HEK293 (cell line): ENCODE data around the gene TTF1.

Experiments used
- CTCF ChIA-PET: fragments of 350-600 bp; formaldehyde crosslinking; extraction: SDS; loops from one replicate; lab custom pipeline; 2021; ENCODE audit warnings: antibody characterized with exemption; lab: Yijun Ruan, JAX
- POLR2A ChIA-PET: fragments of 300-600 bp; formaldehyde crosslinking; extraction: SDS; loops from one replicate; lab custom pipeline; 2020; ENCODE audit warnings: antibody characterized with exemption, inconsistent platforms; lab: Yijun Ruan, JAX
- H3K27ac ChIP-seq: fragments of 200-500 bp; sonication (Bioruptor generic); 2 replicates; pipeline ENCODE4 v1.5.1; 2014; ENCODE audit warnings: low read depth, low read length, control low read depth, inconsistent platforms; ENCODE audit errors: extremely low read depth
- H3K36me3 ChIP-seq, 2 experiments: fragments of 200-500 bp in 1 of 2; sonication (Bioruptor generic) in 1 of 2; 1 replicate in 1 of 2; 2 replicates in 1 of 2; pipeline ENCODE4 v1.5.1; 2014 to 2017; ENCODE audit warnings: inconsistent platforms in 2 of 2, low read length in 2 of 2; ENCODE audit not compliant: control insufficient read depth in 2 of 2, insufficient read depth in 1 of 2
- H3K4me1 ChIP-seq: fragments of 200-500 bp; sonication (Bioruptor generic); 2 replicates; pipeline ENCODE4 v1.5.1; 2014; ENCODE audit warnings: mild to moderate bottlenecking, low read length, inconsistent platforms; ENCODE audit not compliant: control insufficient read depth, insufficient read depth
- H3K4me3 ChIP-seq: 2 replicates; pipeline ENCODE4 v1.5.1; 2011; ENCODE audit warnings: low read depth, mild to moderate bottlenecking, control low read depth, low read length, moderate library complexity
- H3K9me3 ChIP-seq: fragments of 200-500 bp; sonication (Bioruptor generic); 2 replicates; pipeline ENCODE4 v1.5.1; 2014; ENCODE audit warnings: low read depth, low read length, inconsistent platforms; ENCODE audit not compliant: control insufficient read depth, insufficient read depth
- GLIS2 ChIP-seq: fragments of 450-650 bp; formaldehyde crosslinking; IDR thresholded peaks from 2 replicates; pipeline ENCODE4 v1.5.1; 2016; ENCODE audit warnings: missing biosample characterization, missing genetic modification characterization
- HOXC10 ChIP-seq: sonication (generic); formaldehyde crosslinking; IDR thresholded peaks from 2 replicates; pipeline ENCODE4 v1.8.1; 2023; ENCODE audit warnings: mild to moderate bottlenecking, missing genetic modification reagents
- PRDM1 ChIP-seq: fragments of 450-650 bp; formaldehyde crosslinking; IDR thresholded peaks from 2 replicates; pipeline ENCODE4; 2016; ENCODE audit warnings: missing biosample characterization, missing genetic modification characterization
- SP7 ChIP-seq: fragments of 450-650 bp; formaldehyde crosslinking; IDR thresholded peaks from 2 replicates; pipeline ENCODE4 v1.5.1; 2016; ENCODE audit warnings: missing biosample characterization, missing genetic modification characterization
- TCF7L2 ChIP-seq: IDR thresholded peaks from 2 replicates; pipeline ENCODE4 v1.6.1; 2011; ENCODE audit warnings: low read depth, mild to moderate bottlenecking, inconsistent platforms, low read length, moderate library complexity, borderline replicate concordance
- YY1 ChIP-seq: fragments of 450-650 bp; formaldehyde crosslinking; IDR thresholded peaks from 2 replicates; pipeline ENCODE4 v1.5.1; 2018; ENCODE audit warnings: missing biosample characterization, missing genetic modification characterization
- ZBTB48 ChIP-seq: fragments of 450-650 bp; formaldehyde crosslinking; IDR thresholded peaks from 2 replicates; pipeline ENCODE4 v1.5.1; 2016; ENCODE audit warnings: missing biosample characterization, missing genetic modification characterization
- ZNF433 ChIP-seq: fragments of 450-650 bp; formaldehyde crosslinking; IDR thresholded peaks from 2 replicates; pipeline ENCODE4 v1.5.1; 2016; ENCODE audit warnings: missing biosample characterization, missing genetic modification characterization, low read depth
- ZNF473 ChIP-seq: fragments of 450-650 bp; formaldehyde crosslinking; IDR thresholded peaks from 2 replicates; pipeline ENCODE4 v1.5.1; 2017; ENCODE audit warnings: missing biosample characterization, missing genetic modification characterization
- ZNF530 ChIP-seq: fragments of 450-650 bp; formaldehyde crosslinking; IDR thresholded peaks from 2 replicates; pipeline ENCODE4 v1.5.1; 2016; ENCODE audit warnings: low read depth, missing biosample characterization, missing genetic modification characterization
- ZNF629 ChIP-seq: fragments of 450-650 bp; formaldehyde crosslinking; IDR thresholded peaks from 2 replicates; pipeline ENCODE4 v1.5.1; 2017; ENCODE audit warnings: missing biosample characterization, missing genetic modification characterization
- ZNF654 ChIP-seq: fragments of 450-650 bp; formaldehyde crosslinking; IDR thresholded peaks from 2 replicates; pipeline ENCODE4 v1.5.1; 2016; ENCODE audit warnings: low read depth, missing biosample characterization, missing genetic modification characterization
- ZNF707 ChIP-seq: fragments of 450-650 bp; formaldehyde crosslinking; IDR thresholded peaks from 2 replicates; pipeline ENCODE4 v1.5.1; 2016; ENCODE audit warnings: missing biosample characterization, missing genetic modification characterization
- ZXDB ChIP-seq: fragments of 450-650 bp; formaldehyde crosslinking; IDR thresholded peaks from 2 replicates; pipeline ENCODE4 v1.5.1; 2016; ENCODE audit warnings: missing biosample characterization, missing genetic modification characterization

TTF1 gene

GRCh38 chr9:132434881-132435280 is 28.2 kb upstream of the TTF1 start:
- H3K4me1 ChIP-seq = no peaks in the 10 kb centered on the region
- ChIA-PET CTCF (interaction anchor here (0.6 to 1.3 kb wide), 3 partner anchors 10 to 467 kb away, joined by 3 read pairs; no protein-coding TSS in a partner anchor), POLR2A (no interaction called here)
- H3K4me3 ChIP-seq = no peak overlapping the region
- H3K27ac ChIP-seq = no peak overlapping the region
- no peaks in the 10 kb centered on the region for H3K36me3 ChIP-seq
- TF ChIP-seq ZNF433 (no peak), ZNF530 (no peak), ZNF654 (tag by site-specific recombination) (no peak), GLIS2 (tag by site-specific recombination) (no peak)
- TF ChIP-seq, all 188 proteins: peak for 0
- H3K9me3 ChIP-seq = no peaks in the 10 kb centered on the region

- Histone ChIP-seq H3K36me3 (no peaks in the 10 kb centered on the region), H3K4me3 (no peak overlapping the region), H3K9me3 (no peaks in the 10 kb centered on the region), H3K4me1 (no peaks in the 10 kb centered on the region)
- TF ChIP-seq HOXC10 (CRISPR knock-in tag) (no peak), ZNF707 (tag by site-specific recombination) (no peak)
- TF ChIP-seq, all 188 proteins: peak for 0
- ChIA-PET CTCF (interaction anchor here (0.6 kb wide), 1 partner anchor 144 kb away, joined by 3 read pairs; no protein-coding TSS in a partner anchor), POLR2A (interaction anchor here (0.6 kb wide), 1 partner anchor 25 kb away, joined by 4 read pairs; no protein-coding TSS in a partner anchor)
- H3K27ac ChIP-seq = no peak overlapping the region
These were observed 24.4 kb upstream of the TTF1 start for GRCh38 chr9:132430998-132431397.

GRCh38 chr9:132426639-132427414 is 20.2 kb upstream of the TTF1 start:
- ChIA-PET POLR2A (interaction anchor here (0.6 kb wide), 1 partner anchor 332 kb away, joined by 8 read pairs; no protein-coding TSS in a partner anchor), CTCF (interaction anchor here (0.6 kb wide), 2 partner anchors 14 to 255 kb away, joined by 3 to 4 read pairs; no protein-coding TSS in a partner anchor)
- no peaks in the 10 kb centered on the region for H3K36me3 ChIP-seq
- H3K9me3 ChIP-seq = no peaks in the 10 kb centered on the region
- TF ChIP-seq ZNF473 (tag by site-specific recombination) = no peak
- H3K27ac ChIP-seq = no peak overlapping the region
- H3K4me1 ChIP-seq = no peaks in the 10 kb centered on the region
- H3K4me3 ChIP-seq = no peak overlapping the region

GRCh38 chr9:132425675-132426062 is 19.0 kb upstream of the TTF1 start:
- CTCF ChIA-PET = interaction anchor here (0.6 to 1.4 kb wide), 3 partner anchors 13 to 149 kb away, joined by 3 to 6 read pairs (median 3); no protein-coding TSS in a partner anchor
- H3K4me1 ChIP-seq = no peaks in the 10 kb centered on the region
- TF ChIP-seq SP7 (tag by site-specific recombination) (peak; percentile 32; the same call in 1 of the 2 replicates), ZBTB48 (no peak)
- POLR2A ChIA-PET = interaction anchor here (0.6 kb wide), 1 partner anchor 256 kb away, joined by 6 read pairs; no protein-coding TSS in a partner anchor
- H3K9me3 ChIP-seq = no peaks in the 10 kb centered on the region
- H3K36me3 ChIP-seq = no peaks in the 10 kb centered on the region
- H3K27ac ChIP-seq = no peak overlapping the region
- H3K4me3 ChIP-seq = no peak overlapping the region

GRCh38 chr9:132424857-132425674 is 18.4 kb upstream of the TTF1 start:
- no peak for TF ChIP-seq ZBTB48
- no peak for TF ChIP-seq PRDM1 (tag by site-specific recombination)
- no peak for TF ChIP-seq ZXDB (tag by site-specific recombination)
- TF ChIP-seq YY1 (tag by site-specific recombination) = no peak
- no peak for TF ChIP-seq ZNF629 (tag by site-specific recombination)
- TF ChIP-seq TCF7L2 = no peak
- ChIA-PET CTCF (interaction anchor here (0.6 to 1.4 kb wide), 3 partner anchors 13 to 149 kb away, joined by 3 to 6 read pairs (median 3); no protein-coding TSS in a partner anchor), POLR2A (interaction anchor here (0.6 kb wide), 1 partner anchor 257 kb away, joined by 6 read pairs; no protein-coding TSS in a partner anchor)
- no peaks in the 10 kb centered on the region for H3K9me3 ChIP-seq
- no peaks in the 10 kb centered on the region for H3K36me3 ChIP-seq
- H3K4me3 ChIP-seq = no peak overlapping the region
- H3K27ac ChIP-seq = no peak overlapping the region
- H3K4me1 ChIP-seq = no peaks in the 10 kb centered on the region
